Mesendoderm (in vitro differentiated cells): ENCODE results near the gene PPP2R3B. TPM values are rescaled to one million over a fixed set of nuclear protein-coding genes. Genes with fewer than 3 reads are reported as not detected.

Source experiments
- DNase-seq: peaks from one replicate; pipeline ENCODE4 v3.0.0; 2013
- H2AK5ac ChIP-seq: 2 replicates; pipeline ENCODE4 v1.6.1; 2013; ENCODE audit warnings: low read length, inconsistent platforms
- H2BK120ac ChIP-seq: 2 replicates; pipeline ENCODE4 v1.6.1; 2013; ENCODE audit warnings: low read depth, mild to moderate bottlenecking, low read length, moderate library complexity, mixed read lengths
- H2BK15ac ChIP-seq: replicated peaks from 2 replicates; pipeline ENCODE4 v1.6.1; 2013; ENCODE audit warnings: low read depth, mild to moderate bottlenecking, moderate library complexity
- H2BK5ac ChIP-seq: 2 replicates; pipeline ENCODE4 v1.6.1; 2013; ENCODE audit warnings: low read length, inconsistent platforms
- H3K18ac ChIP-seq: 2 replicates; pipeline ENCODE4 v1.6.1; 2013; ENCODE audit warnings: mild to moderate bottlenecking, low read length, mixed read lengths
- H3K23ac ChIP-seq: one replicate; pipeline ENCODE4 v1.6.1; 2013; ENCODE audit warnings: low read length
- H3K27ac ChIP-seq: 2 replicates; pipeline ENCODE4 v1.5.1; 2013; ENCODE audit warnings: low read depth, mild to moderate bottlenecking, inconsistent platforms, low read length, moderate library complexity
- H3K27me3 ChIP-seq: 2 replicates; pipeline ENCODE4 v1.6.1; 2013; ENCODE audit warnings: low read length, control low read depth, mild to moderate bottlenecking, inconsistent platforms; ENCODE audit not compliant: insufficient read depth, poor library complexity
- H3K36me3 ChIP-seq: 2 replicates; pipeline ENCODE4 v1.6.1; 2013; ENCODE audit warnings: low read length, inconsistent platforms; ENCODE audit not compliant: control insufficient read depth, insufficient read depth
- H3K4ac ChIP-seq: one replicate; pipeline ENCODE4 v1.6.1; 2013; ENCODE audit warnings: low read depth, mild to moderate bottlenecking, low read length, moderate library complexity
- H3K4me1 ChIP-seq: 2 replicates; pipeline ENCODE4 v1.6.1; 2013; ENCODE audit warnings: low read depth, low read length, inconsistent platforms; ENCODE audit not compliant: control insufficient read depth
- H3K4me2 ChIP-seq: 2 replicates; pipeline ENCODE4 v1.6.1; 2013; ENCODE audit warnings: low read length
- H3K4me3 ChIP-seq: 2 replicates; pipeline ENCODE4 v1.5.1; 2013; ENCODE audit warnings: mild to moderate bottlenecking, low read length
- H3K56ac ChIP-seq: one replicate; pipeline ENCODE4 v1.6.1; 2013; ENCODE audit warnings: low read length
- H3K79me1 ChIP-seq: 2 replicates; pipeline ENCODE4 v1.6.1; 2013; ENCODE audit warnings: low read length, inconsistent platforms
- H3K79me2 ChIP-seq: 2 replicates; pipeline ENCODE4 v1.6.1; 2013; ENCODE audit warnings: mild to moderate bottlenecking, low read length; ENCODE audit not compliant: control insufficient read depth, insufficient read depth
- H3K9ac ChIP-seq: 2 replicates; pipeline ENCODE4 v1.6.1; 2013; ENCODE audit warnings: low read length, inconsistent platforms
- H4K5ac ChIP-seq: one replicate; pipeline ENCODE4 v1.6.1; 2013; ENCODE audit warnings: low read length
- H4K8ac ChIP-seq: one replicate; pipeline ENCODE4 v1.6.1; 2013; ENCODE audit warnings: low read depth, mild to moderate bottlenecking, control low read depth, low read length, moderate library complexity
- WGBS: extraction: QIAGEN DNeasy Blood & Tissue Kit; methylation state at CpG from one replicate; pipeline ENCODE4 v1.1.7; 2013; ENCODE audit warnings: low lambda C conversion rate, missing lambda C conversion rate; ENCODE audit not compliant: insufficient coverage; ENCODE audit errors: extremely low coverage; 5-methylcytosine and 5-hydroxymethylcytosine counted together
- small RNA-seq: library from polyadenylated mRNA; stranded (forward); fragments of <200 nt; extraction: miRNeasy Mini kit (QIAGEN cat#:217004); gene quantifications from one replicate; pipeline ENCODE3, GENCODE V24; 2013; ENCODE audit not compliant: insufficient read depth

The PPP2R3B gene

GRCh38 chrX:287670-288069, 99.0 kb downstream of the PPP2R3B start:
- H3K18ac ChIP-seq, result no peak overlapping the region
- no peaks in the 10 kb centered on the region for H3K4me1 ChIP-seq
- no peak overlapping the region for H3K23ac ChIP-seq
- H3K27ac ChIP-seq, result no peak overlapping the region
- H3K36me3 ChIP-seq, result peaks cover 27% of the 10 kb centered on the region
- no peak overlapping the region for H2AK5ac ChIP-seq
- WGBS, result no CpG with 5 or more reads among the region's 7 CpGs
- no peak overlapping the region for H3K4me3 ChIP-seq
- H2BK15ac ChIP-seq, result no peak overlapping the region
- H4K5ac ChIP-seq, result no peak overlapping the region
- no peak overlapping the region for H3K56ac ChIP-seq
- H4K8ac ChIP-seq, result no peak overlapping the region
- no peak overlapping the region for H2BK120ac ChIP-seq
- DNase-seq, result no peak
- no peak overlapping the region for H3K4ac ChIP-seq
- H3K79me2 ChIP-seq, result peaks cover 12% of the 10 kb centered on the region
- H3K27me3 ChIP-seq, result no peaks in the 10 kb centered on the region
- H3K4me2 ChIP-seq, result no peak overlapping the region
- H3K9ac ChIP-seq, result no peak overlapping the region
- no peak overlapping the region for H2BK5ac ChIP-seq
- H3K79me1 ChIP-seq, result peaks cover 19% of the 10 kb centered on the region

GRCh38 chrX:285076-285677, 101.5 kb downstream of the PPP2R3B start:
- no peak overlapping the region for H3K4ac ChIP-seq
- no peak overlapping the region for H4K5ac ChIP-seq
- no peak overlapping the region for H2BK15ac ChIP-seq
- H3K79me1 ChIP-seq, result peaks cover 19% of the 10 kb centered on the region
- no peak overlapping the region for H3K4me3 ChIP-seq
- DNase-seq, result no peak
- no peak overlapping the region for H3K18ac ChIP-seq
- no peaks in the 10 kb centered on the region for H3K27me3 ChIP-seq
- no peak overlapping the region for H3K9ac ChIP-seq
- no peak overlapping the region for H3K4me2 ChIP-seq
- no peaks in the 10 kb centered on the region for H3K4me1 ChIP-seq
- H2AK5ac ChIP-seq, result no peak overlapping the region
- H3K27ac ChIP-seq, result no peak overlapping the region
- peaks cover 22% of the 10 kb centered on the region for H3K36me3 ChIP-seq
- no peak overlapping the region for H4K8ac ChIP-seq
- H3K23ac ChIP-seq, result no peak overlapping the region
- no CpG with 5 or more reads among the region's 13 CpGs for WGBS
- H2BK5ac ChIP-seq, result no peak overlapping the region
- H3K56ac ChIP-seq, result no peak overlapping the region
- H2BK120ac ChIP-seq, result no peak overlapping the region
- H3K79me2 ChIP-seq, result peaks cover 12% of the 10 kb centered on the region

Small RNAs within 50 kb of the gene (small RNA-seq; reads per million reads assigned to genes)
- gene RF00017, result not detected
